Central memory CD8-positive, alpha-beta T cell (primary cell): Measurements from ENCODE around the gene TLX2.

Source experiments
- ATAC-seq: fragments of 150-1000 bp; cut with Tn5 transposase; replicated peaks from 2 replicates; pipeline ENCODE4 v1.10.0; 2022; ENCODE audit warnings: mild to moderate bottlenecking, moderate FRiP score, moderate number of reproducible peaks; ENCODE audit not compliant: poor library complexity, severe bottlenecking; ENCODE audit errors: extremely low read depth
- DNase-seq, 2 donors: peaks; one replicate each; pipeline ENCODE4 v3.0.0; 2021; ENCODE audit warnings: low spot score in 2 of 2
- H3K27ac Mint-ChIP-seq: one replicate; pipeline ENCODE4 v1.8.0; 2022; ENCODE audit warnings: low read depth, mild to moderate bottlenecking, moderate library complexity, mixed read lengths
- H3K27me3 Mint-ChIP-seq: one replicate; pipeline ENCODE4 v1.8.0; 2022; ENCODE audit warnings: mixed read lengths
- H3K36me3 Mint-ChIP-seq: one replicate; pipeline ENCODE4 v1.8.0; 2022; ENCODE audit warnings: mild to moderate bottlenecking, moderate library complexity, mixed read lengths; ENCODE audit not compliant: insufficient read depth
- H3K4me1 Mint-ChIP-seq: one replicate; pipeline ENCODE4 v1.8.0; 2022; ENCODE audit warnings: mixed read lengths
- H3K4me3 Mint-ChIP-seq: one replicate; pipeline ENCODE4 v1.8.0; 2022; ENCODE audit warnings: mild to moderate bottlenecking, moderate library complexity, mixed read lengths
- H3K9me3 Mint-ChIP-seq: one replicate; pipeline ENCODE4 v1.8.0; 2022; ENCODE audit warnings: mixed read lengths

The TLX2 gene

DNA sequence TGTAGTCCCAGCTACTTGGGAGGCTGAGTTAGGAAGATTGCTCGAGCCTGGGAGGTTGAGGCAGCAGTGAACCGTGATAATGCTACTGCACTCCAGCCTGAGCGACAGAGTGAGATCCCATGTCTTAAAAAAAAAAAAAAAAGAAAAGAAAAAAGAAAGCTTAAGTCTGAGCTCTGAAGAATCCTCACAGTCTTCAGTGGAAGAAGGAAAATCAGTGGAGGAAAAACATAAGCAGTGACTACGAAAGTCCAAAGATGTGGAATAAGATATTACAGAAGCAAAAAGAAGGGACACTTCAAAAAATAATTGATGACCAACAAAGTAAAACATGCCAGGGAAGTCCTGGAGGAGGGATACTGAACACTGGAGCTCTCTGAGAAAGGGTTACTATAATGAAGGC, 4.0 kb upstream of the TLX2 start:
- Mint-ChIP-seq H3K27ac (no peak overlapping the region), H3K36me3 (peaks cover 24% of the 10 kb centered on the region), H3K27me3 (peaks cover 40% of the 10 kb centered on the region), H3K4me1 (peaks cover 30% of the 10 kb centered on the region), H3K9me3 (no peaks in the 10 kb centered on the region), H3K4me3 (no peak overlapping the region)
- DNase-seq (no peak), ATAC-seq (no peak)

DNA sequence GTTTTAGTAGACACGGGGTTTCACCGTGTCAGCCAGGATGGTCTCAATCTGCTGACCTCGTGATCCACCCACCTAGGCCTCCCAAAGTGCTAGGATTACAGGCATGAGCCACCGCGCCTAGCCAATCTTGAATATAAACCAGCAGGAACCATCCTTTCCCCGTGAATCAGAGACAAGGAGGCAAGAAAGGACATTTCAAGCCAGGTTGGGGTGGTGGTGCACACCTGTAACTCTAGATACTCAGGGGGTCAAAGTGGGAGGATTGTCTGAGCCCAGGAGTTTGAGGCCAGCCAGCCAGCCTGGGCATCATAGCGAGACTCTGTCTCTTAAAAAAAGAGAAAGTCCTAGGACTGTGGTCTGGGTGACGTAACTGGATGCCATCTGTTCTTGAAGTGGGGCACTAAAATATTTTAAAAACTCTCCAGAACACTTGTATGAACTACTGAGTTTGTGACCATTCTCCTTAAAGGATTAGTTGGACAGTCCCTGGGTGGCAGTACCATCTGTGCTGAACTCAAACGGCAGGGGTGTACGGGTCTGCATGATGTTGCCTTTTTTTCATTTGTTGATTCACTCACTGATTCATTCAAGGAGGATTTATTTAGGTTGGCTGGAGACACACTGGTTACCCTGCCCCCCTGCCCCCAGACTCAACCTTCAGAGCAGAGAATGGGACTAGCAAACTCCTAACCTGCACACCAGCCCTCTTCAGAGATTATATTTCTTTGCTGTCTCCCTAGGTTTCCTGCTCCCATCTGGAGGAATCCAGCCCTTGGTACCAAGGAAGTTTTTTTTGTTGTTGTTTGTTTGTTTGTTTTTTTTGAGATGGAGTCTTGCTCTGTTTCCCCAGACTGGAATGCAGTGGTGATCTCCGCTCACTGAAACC, 2.9 kb upstream of the TLX2 start:
- Mint-ChIP-seq H3K4me3 (no peak overlapping the region), H3K27ac (no peak overlapping the region), H3K9me3 (no peaks in the 10 kb centered on the region), H3K36me3 (peaks cover 25% of the 10 kb centered on the region), H3K4me1 (peaks cover 32% of the 10 kb centered on the region), H3K27me3 (peaks cover 48% of the 10 kb centered on the region)
- ATAC-seq: no peak
- no peak for DNase-seq

DNA sequence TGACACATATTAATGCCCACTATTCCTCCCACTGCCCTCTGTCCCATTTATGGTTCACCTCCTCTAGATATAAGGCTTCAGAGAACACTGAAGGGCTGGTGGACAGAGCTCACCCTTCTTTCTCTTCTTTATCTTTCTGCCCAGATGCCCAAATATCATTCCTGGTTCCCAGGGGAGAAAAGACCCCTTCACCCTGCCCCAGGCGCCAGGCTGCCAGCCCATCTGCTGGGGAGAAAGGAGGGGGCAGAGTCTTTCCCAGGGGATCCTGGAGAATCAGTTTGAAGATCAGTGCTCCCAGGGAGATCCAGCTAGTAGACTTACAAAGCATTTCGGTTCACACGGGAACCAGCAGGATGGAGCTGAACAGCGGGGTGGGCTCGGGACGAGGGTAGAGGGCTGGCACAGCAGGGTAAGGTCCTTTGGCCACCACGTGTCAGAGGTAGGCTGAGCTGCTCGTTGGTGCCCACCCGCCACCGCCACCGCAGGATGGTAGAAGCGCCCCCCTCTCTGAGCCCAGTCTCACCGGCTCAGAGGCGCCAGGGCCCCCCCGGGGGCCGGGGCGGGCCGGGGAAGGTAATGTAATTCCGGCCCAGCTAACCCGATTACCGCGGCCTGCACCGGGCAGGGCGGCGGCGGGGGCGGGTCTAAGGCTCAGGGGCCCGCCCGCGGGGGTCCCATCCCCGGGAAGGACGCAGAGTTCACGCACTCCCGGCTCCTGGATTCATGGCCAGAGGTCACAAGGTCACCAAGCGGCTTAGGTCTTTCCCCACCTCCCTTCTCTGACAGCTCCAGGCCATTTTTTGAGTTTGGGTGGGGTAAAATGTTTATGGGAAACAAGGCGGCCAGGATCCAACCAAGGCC, 1.3 kb upstream of the TLX2 start:
- Mint-ChIP-seq H3K4me1 (peaks cover 16% of the 10 kb centered on the region), H3K4me3 (peak overlapping the region; percentile 25), H3K36me3 (peaks cover 11% of the 10 kb centered on the region), H3K9me3 (no peaks in the 10 kb centered on the region), H3K27ac (no peak overlapping the region), H3K27me3 (peaks cover 64% of the 10 kb centered on the region)
- ATAC-seq: no peak
- DNase-seq: no peak

DNA sequence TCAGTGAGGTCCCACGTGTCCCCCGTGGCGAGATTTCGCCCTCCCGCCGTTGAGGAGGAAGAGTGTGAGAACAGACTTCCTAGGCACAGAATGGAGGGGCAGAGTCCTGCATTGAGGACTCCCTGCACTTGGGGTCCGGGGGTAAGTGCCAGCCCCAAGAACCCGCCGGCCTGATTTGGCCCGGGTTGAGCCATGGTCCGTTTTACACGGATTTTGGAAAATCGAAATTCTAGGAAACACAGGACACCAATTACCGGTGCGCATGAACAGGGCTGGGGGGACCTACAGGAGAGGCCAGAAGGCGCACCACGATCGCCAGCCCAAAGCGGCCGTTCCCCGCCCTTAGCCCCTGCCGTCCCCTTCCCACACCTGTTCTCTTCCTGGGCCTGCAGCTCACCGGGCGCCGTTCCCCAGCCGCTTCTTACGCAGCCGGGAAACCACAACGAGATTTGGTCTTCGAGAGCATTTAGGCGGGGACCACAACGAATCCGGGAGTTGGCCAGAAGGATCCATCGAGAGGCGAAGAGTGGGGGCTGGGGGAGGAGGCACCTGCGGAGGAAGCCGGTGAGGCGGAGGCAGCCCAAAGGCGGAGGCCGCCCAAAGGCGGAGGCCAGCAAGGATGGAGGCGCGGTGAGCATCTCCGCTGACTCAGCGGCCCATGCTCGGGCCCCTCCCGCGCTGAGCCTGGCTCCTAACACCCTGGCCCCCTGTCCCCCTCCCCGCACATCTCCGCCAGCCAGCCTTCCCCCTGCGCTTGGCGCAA, 464 bp upstream of the TLX2 start:
- H3K36me3 Mint-ChIP-seq: peaks cover 11% of the 10 kb centered on the region
- H3K27ac Mint-ChIP-seq: no peak overlapping the region
- H3K4me3 Mint-ChIP-seq: peak overlapping the region; percentile 25
- H3K9me3 Mint-ChIP-seq: no peaks in the 10 kb centered on the region
- H3K27me3 Mint-ChIP-seq: peaks cover 72% of the 10 kb centered on the region
- H3K4me1 Mint-ChIP-seq: peaks cover 8% of the 10 kb centered on the region
- no peak for DNase-seq
- no peak for ATAC-seq

GRCh38 chr2:74515271-74515980, 1.2 kb downstream of the TLX2 start:
- H3K27me3 Mint-ChIP-seq: peaks cover 85% of the 10 kb centered on the region
- DNase-seq (no peak), ATAC-seq (no peak)
- H3K27ac Mint-ChIP-seq: peak overlapping the region; percentile 39
- peak overlapping the region; percentile 66 for H3K4me3 Mint-ChIP-seq
- no peaks in the 10 kb centered on the region for H3K9me3 Mint-ChIP-seq
- H3K4me1 Mint-ChIP-seq: peaks cover 8% of the 10 kb centered on the region
- H3K36me3 Mint-ChIP-seq: peaks cover 11% of the 10 kb centered on the region

GRCh38 chr2:74515981-74516633, 1.9 kb downstream of the TLX2 start:
- Mint-ChIP-seq H3K27ac (no peak overlapping the region), H3K9me3 (no peaks in the 10 kb centered on the region), H3K4me1 (peaks cover 8% of the 10 kb centered on the region), H3K36me3 (peaks cover 11% of the 10 kb centered on the region), H3K4me3 (peak overlapping the region; percentile 66), H3K27me3 (peaks cover 82% of the 10 kb centered on the region)
- ATAC-seq (peak; percentile 35), DNase-seq (peak in 1 of 2 donors; percentile 43)

DNA sequence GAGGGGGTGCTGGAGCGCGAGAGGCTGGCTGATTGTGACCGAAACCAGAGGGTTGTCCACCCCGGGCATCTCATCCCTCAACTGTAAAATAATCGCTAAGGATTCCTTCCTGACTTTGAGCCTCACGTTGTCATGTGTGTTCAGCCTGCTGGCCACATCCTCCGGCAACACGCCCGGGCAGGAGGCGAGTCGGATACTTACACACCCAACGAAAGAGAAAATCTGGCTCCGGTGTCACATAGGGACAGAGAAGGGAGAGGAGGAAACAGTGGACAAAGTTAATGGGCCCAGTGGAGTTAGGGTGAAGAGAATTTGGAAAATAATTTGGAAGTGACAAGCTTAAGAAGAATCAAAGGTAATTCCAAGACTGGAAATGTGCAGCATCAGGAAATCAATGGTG, 2.4 kb downstream of the TLX2 start:
- peaks cover 8% of the 10 kb centered on the region for H3K4me1 Mint-ChIP-seq
- H3K27me3 Mint-ChIP-seq: peaks cover 77% of the 10 kb centered on the region
- no peak for ATAC-seq
- no peak overlapping the region for H3K27ac Mint-ChIP-seq
- H3K4me3 Mint-ChIP-seq: peak overlapping the region; percentile 66
- no peaks in the 10 kb centered on the region for H3K9me3 Mint-ChIP-seq
- peaks cover 9% of the 10 kb centered on the region for H3K36me3 Mint-ChIP-seq
- DNase-seq: no peak

DNA sequence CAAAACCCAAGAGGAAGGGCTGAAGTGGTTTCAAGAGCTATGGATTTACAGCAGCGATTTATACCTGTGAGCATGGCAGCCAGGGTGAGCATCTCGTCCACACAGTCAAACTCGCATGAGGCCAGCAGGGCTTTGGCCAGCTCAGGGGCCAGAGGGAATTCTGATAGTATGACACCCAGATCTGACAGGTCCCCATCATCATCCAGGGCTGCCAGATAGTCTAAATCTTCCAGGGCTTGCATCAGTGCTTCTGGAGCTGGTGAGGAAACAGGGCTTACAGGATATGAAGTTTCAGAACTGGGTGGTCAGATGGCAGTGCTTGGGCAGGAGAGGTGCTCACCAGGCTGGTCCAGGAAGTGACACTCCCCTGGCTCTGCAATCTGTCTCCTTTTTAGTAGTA, 8.3 kb downstream of the TLX2 start:
- no peak for ATAC-seq
- Mint-ChIP-seq H3K4me3 (no peak overlapping the region), H3K27ac (no peak overlapping the region)

DNA sequence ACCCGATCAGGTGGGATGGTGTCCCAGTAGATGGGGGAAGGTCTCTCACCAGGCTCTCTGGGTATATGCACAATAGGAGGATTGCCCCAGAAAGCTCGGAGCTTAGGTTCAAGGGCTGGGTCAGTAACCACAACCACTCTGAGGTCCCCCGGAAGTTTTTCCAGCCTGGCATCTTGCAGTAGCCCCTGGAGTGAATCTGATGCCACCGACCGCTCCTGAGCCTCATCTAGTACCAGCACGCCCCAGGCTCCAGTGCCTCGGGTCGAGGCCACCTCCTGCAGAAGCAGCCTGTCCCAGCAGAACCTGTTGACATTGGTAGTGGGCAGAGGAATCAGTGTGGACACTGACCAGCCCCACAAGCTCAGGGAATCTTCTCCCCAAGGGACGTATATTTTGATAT, 9.8 kb downstream of the TLX2 start:
- H3K4me3 Mint-ChIP-seq: no peak overlapping the region
- ATAC-seq: no peak
- peaks cover 19% of the 10 kb centered on the region for H3K27me3 Mint-ChIP-seq

More for the DNA sequence above, 8.3 kb downstream of the TLX2 start:
- peaks cover 9% of the 10 kb centered on the region for H3K4me1 Mint-ChIP-seq
- no peaks in the 10 kb centered on the region for H3K9me3 Mint-ChIP-seq
- H3K36me3 Mint-ChIP-seq: peaks cover 11% of the 10 kb centered on the region
- no peak for DNase-seq
- peaks cover 34% of the 10 kb centered on the region for H3K27me3 Mint-ChIP-seq

GRCh38 chr2:74524955-74525716, 10.9 kb downstream of the TLX2 start:
- Mint-ChIP-seq H3K4me1 (peaks cover 23% of the 10 kb centered on the region), H3K4me3 (no peak overlapping the region), H3K36me3 (peaks cover 26% of the 10 kb centered on the region), H3K27ac (no peak overlapping the region), H3K27me3 (peaks cover 7% of the 10 kb centered on the region), H3K9me3 (no peaks in the 10 kb centered on the region)
- DNase-seq (no peak), ATAC-seq (no peak)

More for the DNA sequence above, 9.8 kb downstream of the TLX2 start:
- Mint-ChIP-seq H3K27ac (no peak overlapping the region), H3K36me3 (peaks cover 20% of the 10 kb centered on the region), H3K4me1 (peaks cover 21% of the 10 kb centered on the region), H3K9me3 (no peaks in the 10 kb centered on the region)
- DNase-seq: no peak
